Embryonic facial prominence (tissue), 1 donor: ENCODE measurements around the gene SEC23IP.
A peak's percentile ranks its signal among the peaks of the same experiment; 100 is the strongest.
"Not testable (repeated sequence)": the region's sequence is repeated elsewhere in the genome, so short reads cannot be mapped to it uniquely, and the experiment has no call there.

Source experiments
- DNase-seq: peaks from one replicate; pipeline ENCODE4 v3.0.0-alpha.2; 2016; ENCODE audit errors: extremely low spot score

Gene SEC23IP

GRCh38 chr10:119892188-119893065 lies at the start of gene SEC23IP:
Gene SEC23IP, plus strand, starts transcription at chr10:119892730. Its CDS starts 53 bp downstream, at chr10:119892783.
- DNase-seq = peak; percentile 89

- no peak for DNase-seq
Measured at GRCh38 chr10:119845656-119846055, 46.9 kb upstream of the SEC23IP start.

- DNase-seq = no peak
Measured at GRCh38 chr10:119849031-119849789, 43.3 kb upstream of the SEC23IP start.

- DNase-seq = no peak
Measured at GRCh38 chr10:119849944-119850343, 42.6 kb upstream of the SEC23IP start.

GRCh38 chr10:119852277-119852676 lies 40.3 kb upstream of the SEC23IP start:
- no peak for DNase-seq

GRCh38 chr10:119852822-119853221 lies 39.7 kb upstream of the SEC23IP start:
- DNase-seq = no peak

GRCh38 chr10:119853574-119853973 lies 39.0 kb upstream of the SEC23IP start:
- DNase-seq = no peak

- DNase-seq = no peak
Measured at GRCh38 chr10:119858063-119858462, 34.5 kb upstream of the SEC23IP start.

GRCh38 chr10:119859420-119860258 lies 32.9 kb upstream of the SEC23IP start:
- peak; percentile 40 for DNase-seq

- no peak for DNase-seq
Measured at GRCh38 chr10:119860866-119861607, 31.5 kb upstream of the SEC23IP start.

GRCh38 chr10:119862524-119862923 lies 30.0 kb upstream of the SEC23IP start:
- no peak for DNase-seq

- no peak for DNase-seq
Measured at GRCh38 chr10:119863951-119864565, 28.5 kb upstream of the SEC23IP start.

GRCh38 chr10:119865699-119866240 lies 26.8 kb upstream of the SEC23IP start:
- DNase-seq = no peak

GRCh38 chr10:119867317-119867716 lies 25.2 kb upstream of the SEC23IP start:
- DNase-seq = no peak

- DNase-seq = not testable (repeated sequence)
Measured at GRCh38 chr10:119869398-119869797, 23.1 kb upstream of the SEC23IP start.

GRCh38 chr10:119871881-119872609 lies 20.5 kb upstream of the SEC23IP start:
- no peak for DNase-seq

- DNase-seq = no peak
Measured at GRCh38 chr10:119872610-119872859, 20.0 kb upstream of the SEC23IP start, which contains the start of gene MCMBP. Gene MCMBP, minus strand, starts transcription at chr10:119872843. Its CDS starts 259 bp downstream, at chr10:119872584.

- DNase-seq = peak; percentile 73
Measured at GRCh38 chr10:119872860-119873681, 19.5 kb upstream of the SEC23IP start.

GRCh38 chr10:119878524-119878923 lies 14.0 kb upstream of the SEC23IP start:
- DNase-seq = no peak
